Measurements from ENCODE around the gene ATP8B1. TPM values are rescaled to one million over a fixed set of nuclear protein-coding genes. Genes with fewer than 3 reads are reported as not detected.

ATP8B1 gene
- total and polyA plus RNA-seq, 2 experiments from 2014 or later: 1.7 to 3.0 TPM

- Histone ChIP-seq H3K4me2 (no peak overlapping the region), H3K4me1 (ENCODE audit: insufficient read depth) (no peaks in the 10 kb centered on the region), H2AFZ (no peak overlapping the region), H3K79me2 (replicated peaks; ENCODE audit: insufficient read depth) (0 out of 2 replicates have a peak, but pooled peaks cover 11% of the 10 kb centered on the region), H3K27ac (ENCODE audit: low read depth) (no peak overlapping the region; the same call in 1 of the 2 replicates), H3K36me3 (ENCODE audit: insufficient read depth) (no peaks in the 10 kb centered on the region), H3K9me2 (ENCODE audit: insufficient read depth) (no peaks in the 10 kb centered on the region), H3K27me3 (ENCODE audit: insufficient read depth) (no peaks in the 10 kb centered on the region), H3K4me3 (no peak overlapping the region), H3F3A (replicated peaks; ENCODE audit: low read depth) (no peaks in the 10 kb centered on the region), H4K20me1 (replicated peaks; ENCODE audit: insufficient read depth) (no peaks in the 10 kb centered on the region; the same call in 1 of the 2 replicates)
- TF ChIP-seq ZNF114 (CRISPR knock-in tag; IDR thresholded peaks at IDR 0.05): no peak
- TF ChIP-seq JUNB (IDR thresholded peaks at IDR 0.05; ENCODE audit: unreplicated experiment): no peak
- TF ChIP-seq, protein P1, sequence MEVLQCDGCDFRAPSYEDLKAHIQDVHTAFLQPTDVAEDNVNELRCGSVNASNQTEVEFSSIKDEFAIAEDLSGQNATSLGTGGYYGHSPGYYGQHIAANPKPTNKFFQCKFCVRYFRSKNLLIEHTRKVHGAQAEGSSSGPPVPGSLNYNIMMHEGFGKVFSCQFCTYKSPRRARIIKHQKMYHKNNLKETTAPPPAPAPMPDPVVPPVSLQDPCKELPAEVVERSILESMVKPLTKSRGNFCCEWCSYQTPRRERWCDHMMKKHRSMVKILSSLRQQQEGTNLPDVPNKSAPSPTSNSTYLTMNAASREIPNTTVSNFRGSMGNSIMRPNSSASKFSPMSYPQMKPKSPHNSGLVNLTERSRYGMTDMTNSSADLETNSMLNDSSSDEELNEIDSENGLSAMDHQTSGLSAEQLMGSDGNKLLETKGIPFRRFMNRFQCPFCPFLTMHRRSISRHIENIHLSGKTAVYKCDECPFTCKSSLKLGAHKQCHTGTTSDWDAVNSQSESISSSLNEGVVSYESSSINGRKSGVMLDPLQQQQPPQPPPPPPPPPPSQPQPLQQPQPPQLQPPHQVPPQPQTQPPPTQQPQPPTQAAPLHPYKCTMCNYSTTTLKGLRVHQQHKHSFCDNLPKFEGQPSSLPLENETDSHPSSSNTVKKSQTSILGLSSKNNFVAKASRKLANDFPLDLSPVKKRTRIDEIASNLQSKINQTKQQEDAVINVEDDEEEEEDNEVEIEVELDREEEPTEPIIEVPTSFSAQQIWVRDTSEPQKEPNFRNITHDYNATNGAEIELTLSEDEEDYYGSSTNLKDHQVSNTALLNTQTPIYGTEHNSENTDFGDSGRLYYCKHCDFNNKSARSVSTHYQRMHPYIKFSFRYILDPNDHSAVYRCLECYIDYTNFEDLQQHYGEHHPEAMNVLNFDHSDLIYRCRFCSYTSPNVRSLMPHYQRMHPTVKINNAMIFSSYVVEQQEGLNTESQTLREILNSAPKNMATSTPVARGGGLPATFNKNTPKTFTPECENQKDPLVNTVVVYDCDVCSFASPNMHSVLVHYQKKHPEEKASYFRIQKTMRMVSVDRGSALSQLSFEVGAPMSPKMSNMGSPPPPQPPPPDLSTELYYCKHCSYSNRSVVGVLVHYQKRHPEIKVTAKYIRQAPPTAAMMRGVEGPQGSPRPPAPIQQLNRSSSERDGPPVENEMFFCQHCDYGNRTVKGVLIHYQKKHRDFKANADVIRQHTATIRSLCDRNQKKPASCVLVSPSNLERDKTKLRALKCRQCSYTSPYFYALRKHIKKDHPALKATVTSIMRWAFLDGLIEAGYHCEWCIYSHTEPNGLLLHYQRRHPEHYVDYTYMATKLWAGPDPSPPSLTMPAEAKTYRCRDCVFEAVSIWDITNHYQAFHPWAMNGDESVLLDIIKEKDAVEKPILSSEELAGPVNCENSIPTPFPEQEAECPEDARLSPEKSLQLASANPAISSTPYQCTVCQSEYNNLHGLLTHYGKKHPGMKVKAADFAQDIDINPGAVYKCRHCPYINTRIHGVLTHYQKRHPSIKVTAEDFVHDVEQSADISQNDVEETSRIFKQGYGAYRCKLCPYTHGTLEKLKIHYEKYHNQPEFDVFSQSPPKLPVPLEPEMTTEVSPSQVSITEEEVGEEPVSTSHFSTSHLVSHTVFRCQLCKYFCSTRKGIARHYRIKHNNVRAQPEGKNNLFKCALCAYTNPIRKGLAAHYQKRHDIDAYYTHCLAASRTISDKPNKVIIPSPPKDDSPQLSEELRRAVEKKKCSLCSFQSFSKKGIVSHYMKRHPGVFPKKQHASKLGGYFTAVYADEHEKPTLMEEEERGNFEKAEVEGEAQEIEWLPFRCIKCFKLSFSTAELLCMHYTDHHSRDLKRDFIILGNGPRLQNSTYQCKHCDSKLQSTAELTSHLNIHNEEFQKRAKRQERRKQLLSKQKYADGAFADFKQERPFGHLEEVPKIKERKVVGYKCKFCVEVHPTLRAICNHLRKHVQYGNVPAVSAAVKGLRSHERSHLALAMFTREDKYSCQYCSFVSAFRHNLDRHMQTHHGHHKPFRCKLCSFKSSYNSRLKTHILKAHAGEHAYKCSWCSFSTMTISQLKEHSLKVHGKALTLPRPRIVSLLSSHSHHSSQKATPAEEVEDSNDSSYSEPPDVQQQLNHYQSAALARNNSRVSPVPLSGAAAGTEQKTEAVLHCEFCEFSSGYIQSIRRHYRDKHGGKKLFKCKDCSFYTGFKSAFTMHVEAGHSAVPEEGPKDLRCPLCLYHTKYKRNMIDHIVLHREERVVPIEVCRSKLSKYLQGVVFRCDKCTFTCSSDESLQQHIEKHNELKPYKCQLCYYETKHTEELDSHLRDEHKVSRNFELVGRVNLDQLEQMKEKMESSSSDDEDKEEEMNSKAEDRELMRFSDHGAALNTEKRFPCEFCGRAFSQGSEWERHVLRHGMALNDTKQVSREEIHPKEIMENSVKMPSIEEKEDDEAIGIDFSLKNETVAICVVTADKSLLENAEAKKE (CRISPR knock-in tag; IDR thresholded peaks at IDR 0.05): no peak
- no peak for TF ChIP-seq NANOG (IDR thresholded peaks at IDR 0.05; ENCODE audit: borderline replicate concordance)
- no peak for TF ChIP-seq CTCF (conservative IDR thresholded peaks at IDR 0.05; ENCODE audit: low read depth in 2 of 2)
- no peak for TF ChIP-seq REST (IDR thresholded peaks at IDR 0.05; ENCODE audit: unreplicated experiment)
- no peak for TF ChIP-seq POLR2AphosphoS5 (IDR thresholded peaks at IDR 0.05; ENCODE audit: low read depth)
- no peak for TF ChIP-seq EZH2phosphoT487 (IDR thresholded peaks at IDR 0.05; ENCODE audit: unreplicated experiment)
- TF ChIP-seq ZNF331 (CRISPR knock-in tag; IDR thresholded peaks at IDR 0.05; ENCODE audit: low read depth): no peak
- TF ChIP-seq STAT1 (IDR thresholded peaks at IDR 0.05; ENCODE audit: unreplicated experiment): no peak
- TF ChIP-seq CREB1 (CRISPR knock-in tag; IDR thresholded peaks at IDR 0.05; ENCODE audit: low read depth): no peak
- no peak for TF ChIP-seq ETS1 (IDR thresholded peaks at IDR 0.05)
- TF ChIP-seq EZH2 (IDR thresholded peaks at IDR 0.05; ENCODE audit: low read depth, unreplicated experiment): no peak
- peaks cover 4% of the 10 kb centered on the region for H3K27me3 Mint-ChIP-seq (ENCODE audit: insufficient read depth, low read depth, poor library complexity)
- peaks cover 30% of the 10 kb centered on the region for H3K36me3 Mint-ChIP-seq (ENCODE audit: low read depth)
- DNase-seq (ENCODE audit: low spot score): no peak
- ATAC-seq: no peak
- no peak overlapping the region for H3K4me3 Mint-ChIP-seq
- H3K4me1 Mint-ChIP-seq: no peaks in the 10 kb centered on the region
- no peak overlapping the region for H3K27ac Mint-ChIP-seq
- H3K9me3 Mint-ChIP-seq: peaks cover 9% of the 10 kb centered on the region; the same call in 2 of the 3 replicates
Measured at GRCh38 chr18:57640236-57640635, 162.9 kb downstream of the ATP8B1 start.
